NT2/D1 (cell line): ENCODE data around the gene OLFML2A.

Experiments
- DNase-seq: peaks from one replicate; pipeline ENCODE4 v3.0.0-alpha.2; 2011; ENCODE audit warnings: low read depth, low spot score
- H3K27me3 ChIP-seq: 2 replicates; pipeline ENCODE4 v1.6.0; 2011; ENCODE audit warnings: mild to moderate bottlenecking; ENCODE audit not compliant: insufficient read length, insufficient read depth
- H3K36me3 ChIP-seq: 2 replicates; pipeline ENCODE4 v1.6.1; 2011; ENCODE audit warnings: mild to moderate bottlenecking, low read length, mixed read lengths; ENCODE audit not compliant: insufficient read depth, insufficient read length
- H3K4me1 ChIP-seq: 2 replicates; pipeline ENCODE4 v1.5.1; 2011; ENCODE audit not compliant: insufficient read depth, insufficient read length
- H3K4me3 ChIP-seq: 2 replicates; pipeline ENCODE4 v1.5.1; 2011; ENCODE audit warnings: low read depth; ENCODE audit not compliant: insufficient read length
- H3K9ac ChIP-seq: 2 replicates; pipeline ENCODE4 v1.6.0; 2011; ENCODE audit warnings: low read depth; ENCODE audit not compliant: insufficient read length
- H3K9me3 ChIP-seq: 2 replicates; pipeline ENCODE4 v1.5.1; 2011; ENCODE audit warnings: mild to moderate bottlenecking, low read length; ENCODE audit not compliant: insufficient read depth
- SUZ12 ChIP-seq: IDR thresholded peaks from 2 replicates; pipeline ENCODE4 v1.6.1; 2011; ENCODE audit not compliant: insufficient read length, insufficient read depth; ENCODE audit errors: extremely low read depth
- YY1 ChIP-seq: IDR thresholded peaks from 2 replicates; pipeline ENCODE4 v1.6.1; 2011; ENCODE audit not compliant: insufficient read length, insufficient read depth
- ZNF274 ChIP-seq: IDR thresholded peaks from 2 replicates; pipeline ENCODE4 v1.6.1; 2011; ENCODE audit warnings: mild to moderate bottlenecking, low read depth, low read length

The OLFML2A gene

GRCh38 chr9:124859803-124860581 lies 83.1 kb downstream of the OLFML2A start:
- peaks cover 72% of the 10 kb centered on the region for H3K36me3 ChIP-seq
- H3K4me3 ChIP-seq = peak overlapping the region; percentile 81
- no peaks in the 10 kb centered on the region for H3K9me3 ChIP-seq
- H3K4me1 ChIP-seq = peaks cover 27% of the 10 kb centered on the region
- H3K9ac ChIP-seq = peak overlapping the region; percentile 87
- TF ChIP-seq YY1 = no peak
- no peak for TF ChIP-seq ZNF274
- no peak for TF ChIP-seq SUZ12
- no peaks in the 10 kb centered on the region for H3K27me3 ChIP-seq
- no peak for DNase-seq

GRCh38 chr9:124860582-124861341 lies 83.8 kb downstream of the OLFML2A start:
- Histone ChIP-seq H3K9me3 (no peaks in the 10 kb centered on the region), H3K9ac (peak overlapping the region; percentile 87), H3K4me3 (peak overlapping the region; percentile 81), H3K4me1 (peaks cover 26% of the 10 kb centered on the region), H3K27me3 (no peaks in the 10 kb centered on the region), H3K36me3 (peaks cover 69% of the 10 kb centered on the region)
- DNase-seq = no peak
- TF ChIP-seq ZNF274 (no peak), SUZ12 (no peak), YY1 (no peak)

- no peaks in the 10 kb centered on the region for H3K27me3 ChIP-seq
- no peak for TF ChIP-seq ZNF274
- no peak for TF ChIP-seq YY1
- TF ChIP-seq SUZ12 = no peak
- peak; percentile 92 for DNase-seq
- peak within 1 kb of the TSS; percentile 97 for H3K9ac ChIP-seq
- peaks cover 62% of the 10 kb centered on the region for H3K36me3 ChIP-seq
- no peaks in the 10 kb centered on the region for H3K9me3 ChIP-seq
- H3K4me3 ChIP-seq = peak within 1 kb of the TSS; percentile 81
- H3K4me1 ChIP-seq = peaks cover 19% of the 10 kb centered on the region
Measured at GRCh38 chr9:124861342-124862229, 84.7 kb downstream of the OLFML2A start, which contains the start of the genes ARPC5L and RPL35. Gene ARPC5L (plus strand): TSS chr9:124862130. CDS start chr9:124869291, 7,161 bp downstream. Gene RPL35 (minus strand): TSS chr9:124861957. CDS start chr9:124861912, 45 bp downstream.

- H3K9ac ChIP-seq = no peak overlapping the region
- DNase-seq = no peak
- no peak overlapping the region for H3K4me3 ChIP-seq
- H3K9me3 ChIP-seq = no peaks in the 10 kb centered on the region
- TF ChIP-seq SUZ12 = no peak
- no peak for TF ChIP-seq YY1
- no peak for TF ChIP-seq ZNF274
- H3K27me3 ChIP-seq = no peaks in the 10 kb centered on the region
- H3K36me3 ChIP-seq = peaks cover 55% of the 10 kb centered on the region
- peaks cover 10% of the 10 kb centered on the region for H3K4me1 ChIP-seq
Measured at GRCh38 chr9:124863371-124863871, 86.5 kb downstream of the OLFML2A start.
